ENCODE measurements around the gene KIRREL3.
A peak's percentile ranks its signal among the peaks of the same experiment; 100 is the strongest.
"Not testable (repeated sequence)": the region's sequence is repeated elsewhere in the genome, so short reads cannot be mapped to it uniquely, and the experiment has no call there.

The KIRREL3 gene

GRCh38 chr11:126387857-126388256, 612.7 kb downstream of the KIRREL3 start:
- TF ChIP-seq JUND (IDR thresholded peaks at IDR 0.05; ENCODE audit: low read depth) = no peak
- DNase-seq (ENCODE audit: low read depth in 1 of 2, low spot score in 1 of 2) = peak in 1 of 2 experiments; percentile 62
- in situ Hi-C loops (cut with HindIII; ENCODE audit: low pct_unique_long_range_greater_than_20kb, low sequenced_read_pairs) = no loop called here

DNA sequence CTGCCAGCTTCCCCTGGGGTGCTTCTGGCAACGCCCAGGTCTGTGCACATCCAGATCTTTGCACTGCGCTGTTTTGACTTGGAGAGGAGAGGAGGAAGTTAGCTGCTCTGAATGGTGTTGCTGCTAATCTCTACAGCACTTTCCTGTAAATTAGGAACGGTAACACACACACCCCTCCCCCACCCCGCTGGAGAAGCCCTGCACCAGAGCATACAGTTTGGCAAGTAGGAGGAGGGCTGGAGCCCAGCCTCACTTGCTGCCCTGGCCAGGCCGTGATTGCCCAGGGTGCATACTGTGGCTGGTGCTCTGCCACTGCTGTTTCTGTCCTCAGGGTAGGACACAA, 613.9 kb downstream of the KIRREL3 start:
- peak in 1 of 2 experiments; percentile 96 for DNase-seq (ENCODE audit: low read depth in 1 of 2, low spot score in 1 of 2)
- in situ Hi-C loops (cut with HindIII; ENCODE audit: low pct_unique_long_range_greater_than_20kb, low sequenced_read_pairs) = not testable (repeated sequence)

- in situ Hi-C loops (cut with HindIII; ENCODE audit: low pct_unique_long_range_greater_than_20kb, low sequenced_read_pairs) = no loop called here
- no peak for TF ChIP-seq JUND (IDR thresholded peaks at IDR 0.05; ENCODE audit: low read depth)
- no peak for DNase-seq (ENCODE audit: low read depth in 1 of 2, low spot score in 1 of 2)
Observed at GRCh38 chr11:126385991-126386728, 614.4 kb downstream of the KIRREL3 start.

GRCh38 chr11:126384449-126385070, 616.0 kb downstream of the KIRREL3 start:
- in situ Hi-C loops (cut with HindIII; ENCODE audit: low pct_unique_long_range_greater_than_20kb, low sequenced_read_pairs) = no loop called here
- TF ChIP-seq JUND (IDR thresholded peaks at IDR 0.05; ENCODE audit: low read depth) = no peak
- no peak for DNase-seq (ENCODE audit: low read depth in 1 of 2, low spot score in 1 of 2)

- in situ Hi-C loops (cut with HindIII; ENCODE audit: low pct_unique_long_range_greater_than_20kb, low sequenced_read_pairs) = no loop called here
- peak in 1 of 2 experiments; percentile 62 for DNase-seq (ENCODE audit: low read depth in 1 of 2, low spot score in 1 of 2)
- no peak for TF ChIP-seq JUND (IDR thresholded peaks at IDR 0.05; ENCODE audit: low read depth)
Observed at GRCh38 chr11:126383339-126384335, 616.9 kb downstream of the KIRREL3 start.

- in situ Hi-C loops (cut with HindIII; ENCODE audit: low pct_unique_long_range_greater_than_20kb, low sequenced_read_pairs) = not testable (repeated sequence)
- peak in 1 of 2 experiments; percentile 94 for DNase-seq (ENCODE audit: low read depth in 1 of 2, low spot score in 1 of 2)
Observed at GRCh38 chr11:126382641-126383040, 617.9 kb downstream of the KIRREL3 start.

- in situ Hi-C loops (cut with HindIII; ENCODE audit: low pct_unique_long_range_greater_than_20kb, low sequenced_read_pairs); DNase-seq (ENCODE audit: low read depth in 1 of 2, low spot score in 1 of 2): not testable (repeated sequence)
Observed at GRCh38 chr11:126381960-126382359, 618.6 kb downstream of the KIRREL3 start.

- no peak for TF ChIP-seq JUND (IDR thresholded peaks at IDR 0.05; ENCODE audit: low read depth)
- DNase-seq (ENCODE audit: low read depth in 1 of 2, low spot score in 1 of 2) = no peak
- in situ Hi-C loops (cut with HindIII; ENCODE audit: low pct_unique_long_range_greater_than_20kb, low sequenced_read_pairs) = no loop called here
Observed at GRCh38 chr11:126380909-126381308, 619.7 kb downstream of the KIRREL3 start.

DNA sequence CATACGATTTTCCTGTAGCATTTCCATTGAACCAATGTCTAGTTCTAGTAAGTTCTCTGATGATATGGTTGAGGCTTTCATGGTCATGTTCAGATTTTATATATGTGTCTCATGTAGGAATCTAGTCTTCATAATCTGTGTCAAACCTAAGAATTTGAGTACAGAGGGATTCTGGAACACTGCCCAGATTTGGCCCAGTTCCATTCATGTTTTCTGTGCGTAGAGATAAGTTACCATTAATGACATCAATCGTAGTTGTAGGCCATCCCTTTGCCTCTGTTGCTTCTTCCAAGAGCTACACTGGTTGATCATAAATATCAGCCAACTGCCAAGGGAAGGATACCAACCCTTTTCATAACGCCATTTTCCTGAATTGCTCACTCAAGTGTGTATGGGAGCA, 621.8 kb downstream of the KIRREL3 start:
- TF ChIP-seq JUND (IDR thresholded peaks at IDR 0.05; ENCODE audit: low read depth) = no peak
- no peak for DNase-seq (ENCODE audit: low read depth in 1 of 2, low spot score in 1 of 2)
- in situ Hi-C loops (cut with HindIII; ENCODE audit: low pct_unique_long_range_greater_than_20kb, low sequenced_read_pairs) = no loop called here

GRCh38 chr11:126375726-126376125, 624.8 kb downstream of the KIRREL3 start:
- in situ Hi-C loops (cut with HindIII; ENCODE audit: low pct_unique_long_range_greater_than_20kb, low sequenced_read_pairs) = no loop called here
- TF ChIP-seq JUND (IDR thresholded peaks at IDR 0.05; ENCODE audit: low read depth) = no peak
- no peak for DNase-seq (ENCODE audit: low read depth in 1 of 2, low spot score in 1 of 2)

DNA sequence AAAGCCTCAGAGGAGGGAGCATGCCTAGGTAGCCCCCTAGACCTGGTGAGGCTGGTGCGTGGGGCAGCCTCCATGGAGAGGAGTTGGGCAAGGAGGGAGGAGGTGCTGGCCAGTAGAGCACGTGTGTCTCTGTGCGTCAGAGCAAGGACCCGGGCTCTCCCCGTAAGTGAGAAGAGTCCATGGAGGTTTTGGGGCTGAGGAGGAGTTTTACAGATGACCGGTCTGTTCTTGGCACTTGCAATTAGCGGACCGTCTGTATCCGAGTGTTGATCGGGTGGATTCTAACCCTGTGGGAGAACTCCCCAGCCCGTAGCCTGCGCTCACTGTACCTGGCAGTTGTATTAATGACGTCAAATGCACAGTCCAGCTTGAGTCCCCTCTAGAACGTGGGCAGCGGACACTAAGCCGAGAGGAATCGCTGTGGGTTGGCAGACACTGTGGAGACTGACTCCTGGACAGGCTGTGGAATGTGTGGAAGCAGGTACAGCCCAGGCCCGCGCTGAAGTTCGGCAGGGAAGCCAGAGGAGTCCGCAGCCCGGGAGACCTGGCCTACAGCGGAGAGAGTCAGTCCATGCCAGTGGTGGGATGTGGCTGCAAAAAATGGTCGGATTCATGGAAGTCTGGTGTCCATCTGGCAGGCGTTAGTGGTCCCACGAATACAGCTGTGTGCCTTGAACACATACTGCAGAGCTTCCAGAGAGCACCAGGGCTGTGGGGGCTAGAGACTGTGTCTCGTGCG, 625.8 kb downstream of the KIRREL3 start:
- in situ Hi-C loops (cut with HindIII; ENCODE audit: low pct_unique_long_range_greater_than_20kb, low sequenced_read_pairs); DNase-seq (ENCODE audit: low read depth in 1 of 2, low spot score in 1 of 2): not testable (repeated sequence)

DNA sequence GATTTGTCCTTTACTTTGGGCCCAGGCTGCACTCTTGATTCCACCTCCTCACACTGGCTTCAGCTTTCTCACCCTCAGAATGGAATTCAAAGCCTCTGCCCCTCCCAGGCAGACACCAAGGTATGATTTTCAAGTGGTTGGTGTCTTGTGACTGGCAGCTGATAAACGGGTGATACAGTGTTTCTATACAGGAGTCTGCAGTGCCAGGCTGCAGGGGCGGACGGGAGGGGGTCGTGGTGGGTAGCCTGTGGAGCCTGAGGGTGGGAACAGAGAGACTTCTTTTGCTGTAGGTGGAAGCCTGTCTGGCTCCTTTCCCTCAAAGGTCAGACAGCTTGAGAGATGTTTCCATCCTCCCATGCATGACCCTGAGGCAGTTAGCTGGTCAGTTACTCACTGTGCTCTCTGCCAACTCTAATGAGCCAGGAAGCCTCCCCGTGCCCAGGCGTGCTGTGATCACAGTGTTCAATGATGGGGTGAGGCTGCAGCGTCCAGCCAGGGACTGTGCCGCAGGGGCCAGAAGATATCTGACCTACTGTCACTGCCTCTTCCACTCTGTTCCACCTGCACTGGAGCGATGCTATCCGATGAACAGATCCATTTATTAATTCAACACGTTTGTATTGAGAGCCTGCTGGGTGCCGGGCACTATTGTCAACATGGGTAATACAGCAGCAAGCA, 627.0 kb downstream of the KIRREL3 start:
- DNase-seq (ENCODE audit: low read depth in 1 of 2, low spot score in 1 of 2) = peak in 1 of 2 experiments; percentile 63
- in situ Hi-C loops (cut with HindIII; ENCODE audit: low pct_unique_long_range_greater_than_20kb, low sequenced_read_pairs) = not testable (repeated sequence)

Data from T47D (cell line).